Thyroid gland (tissue), 4 donors: ENCODE measurements around the gene SQSTM1. TPM values are rescaled to one million over a fixed set of nuclear protein-coding genes. Genes with fewer than 3 reads are reported as not detected.

Source experiments
- DNase-seq, 2 donors: peaks; one replicate each; pipeline ENCODE4 v3.0.0-alpha.2; 2019
- H3K27ac ChIP-seq, 3 donors: fragments of 200-600 bp; sonication (generic); 1 replicate in 2 of 3; 2 replicates in 1 of 3; pipeline ENCODE4 v1.5.1; 2016 to 2019; ENCODE audit warnings: mild to moderate bottlenecking in 1 of 3, moderate library complexity in 1 of 3
- H3K27me3 ChIP-seq: fragments of 200-600 bp; sonication (generic); one replicate; pipeline ENCODE4 v1.5.1; 2019
- H3K36me3 ChIP-seq, 2 donors: fragments of 200-600 bp; sonication (generic); one replicate each; pipeline ENCODE4 v1.5.1; 2016 to 2019
- H3K4me1 ChIP-seq, 2 donors: fragments of 200-600 bp; sonication (generic); one replicate each; pipeline ENCODE4 v1.5.1; 2017 to 2019
- H3K4me3 ChIP-seq, 3 donors: fragments of 200-600 bp; sonication (generic); replicated peaks in 1 of 3; 1 replicate in 2 of 3; 2 replicates in 1 of 3; pipeline ENCODE4 v1.5.1; 2016; ENCODE audit warnings: mild to moderate bottlenecking in 1 of 3
- H3K9me3 ChIP-seq: fragments of 200-600 bp; sonication (generic); one replicate; pipeline ENCODE4 v1.5.1; 2017
- CTCF ChIP-seq, 6 experiments: fragments of 200-600 bp in 3 of 6; fragments of 450-650 bp in 3 of 6; sonication (generic) in 3 of 6; IDR thresholded peaks; one replicate each; pipeline ENCODE4 v1.5.1; 2016 to 2019; ENCODE audit warnings: antibody characterized with exemption in 6 of 6, mild to moderate bottlenecking in 2 of 6, inconsistent platforms in 1 of 6, moderate library complexity in 1 of 6
- POLR2A ChIP-seq, 2 donors: fragments of 450-650 bp; IDR thresholded peaks; one replicate each; pipeline ENCODE4 v1.6.1; 2017; ENCODE audit warnings: antibody characterized with exemption in 2 of 2, mild to moderate bottlenecking in 2 of 2, moderate library complexity in 1 of 2
- WGBS, 2 donors: methylation state at CpG; one replicate each; pipeline ENCODE4 v1.1.5; 2017; 5-methylcytosine and 5-hydroxymethylcytosine counted together
- intact Hi-C: fragments of 100-400 bp; cut with DNase I; formaldehyde crosslinking; loops from one replicate; pipeline ENCODE4 v1.15.1; 2023
- total RNA-seq, 4 donors: library from RNA; depleted of rRNA; stranded (reverse); fragments of >200 nt; gene quantifications; one replicate each; pipeline ENCODE4 v1.2.3, GENCODE V29; 2016

SQSTM1 gene
- 1,000 to 10,000 TPM in 1 of 4 donors, 100 to 1,000 TPM in 3; 649 to 1,146 (median 971) TPM for total RNA-seq

- Histone ChIP-seq H3K9me3 (no peaks in the 10 kb centered on the region), H3K4me1 (peaks cover 62 to 69% of the 10 kb centered on the region in 2 donors), H3K27me3 (no peaks in the 10 kb centered on the region), H3K36me3 (peaks cover 32 to 43% of the 10 kb centered on the region in 2 donors), H3K27ac (peak within 1 kb of the TSS; percentile 97 to 100 (median 99)), H3K4me3 (peak within 1 kb of the TSS; percentile 99 to 100 (median 99))
- peak; percentile 74 to 76 for DNase-seq
- intact Hi-C loops, result no loop called here
- peak; percentile 99 to 100 for TF ChIP-seq POLR2A (IDR thresholded peaks at IDR 0.05)
- peak in 2 of 6 experiments; percentile 9 to 13 for TF ChIP-seq CTCF (IDR thresholded peaks at IDR 0.05)
- WGBS, 2 donors, result 5% methylated on average over 7 of the region's 81 CpGs; no CpG with 5 or more reads in 1 of the 2 donors
Observed at GRCh38 chr5:179820483-179821297, at the start of gene SQSTM1. SQSTM1 (plus strand) TSS chr5:179820905; CDS start chr5:179820937, 32 bp downstream.

GRCh38 chr5:179771311-179771895 lies 49.3 kb upstream of the SQSTM1 start:
- intact Hi-C loops, result no loop called here
- H3K36me3 ChIP-seq, result peaks cover 59 to 76% of the 10 kb centered on the region in 2 donors
- no peaks in the 10 kb centered on the region for H3K4me1 ChIP-seq
- DNase-seq, result no peak
- TF ChIP-seq POLR2A (IDR thresholded peaks at IDR 0.05) (no peak), CTCF (IDR thresholded peaks at IDR 0.05) (no peak)
- no peak overlapping the region for H3K4me3 ChIP-seq
- H3K9me3 ChIP-seq, result no peaks in the 10 kb centered on the region
- no peak overlapping the region for H3K27ac ChIP-seq
- no peaks in the 10 kb centered on the region for H3K27me3 ChIP-seq
- WGBS, 2 donors, result 89 to 98% methylated on average over 4 of the region's 4 CpGs

GRCh38 chr5:179772351-179772750 lies 48.4 kb upstream of the SQSTM1 start:
- no peak for DNase-seq
- Histone ChIP-seq H3K27me3 (no peaks in the 10 kb centered on the region), H3K4me3 (no peak overlapping the region), H3K27ac (no peak overlapping the region), H3K36me3 (peaks cover 54 to 75% of the 10 kb centered on the region in 2 donors), H3K4me1 (no peaks in the 10 kb centered on the region), H3K9me3 (no peaks in the 10 kb centered on the region)
- intact Hi-C loops, result no loop called here
- TF ChIP-seq CTCF (IDR thresholded peaks at IDR 0.05) (no peak), POLR2A (IDR thresholded peaks at IDR 0.05) (no peak)
- 97 to 98% methylated on average over 6 of the region's 6 CpGs for WGBS, 2 donors

- Histone ChIP-seq H3K27ac (no peak overlapping the region), H3K4me3 (no peak overlapping the region), H3K9me3 (no peaks in the 10 kb centered on the region), H3K4me1 (no peaks in the 10 kb centered on the region), H3K36me3 (peaks cover 54 to 82% of the 10 kb centered on the region in 2 donors), H3K27me3 (no peaks in the 10 kb centered on the region)
- intact Hi-C loops, result no loop called here
- 88 to 96% methylated on average over 5 to 9 of the region's 9 CpGs for WGBS, 2 donors
- no peak for DNase-seq
- TF ChIP-seq POLR2A (IDR thresholded peaks at IDR 0.05) (no peak), CTCF (IDR thresholded peaks at IDR 0.05) (no peak)
Observed at GRCh38 chr5:179773686-179774040, 47.0 kb upstream of the SQSTM1 start.

GRCh38 chr5:179774442-179774841 lies 46.3 kb upstream of the SQSTM1 start:
- WGBS, 2 donors, result 98% methylated on average over 9 to 12 of the region's 12 CpGs
- intact Hi-C loops, result no loop called here
- Histone ChIP-seq H3K4me1 (no peaks in the 10 kb centered on the region), H3K27ac (no peak overlapping the region), H3K4me3 (no peak overlapping the region), H3K9me3 (no peaks in the 10 kb centered on the region), H3K36me3 (peaks cover 54 to 76% of the 10 kb centered on the region in 2 donors), H3K27me3 (no peaks in the 10 kb centered on the region)
- DNase-seq, result no peak
- TF ChIP-seq POLR2A (IDR thresholded peaks at IDR 0.05) (no peak), CTCF (IDR thresholded peaks at IDR 0.05) (no peak)
